ENCODE data around the gene IGF2BP2. TPM values are rescaled to one million over a fixed set of nuclear protein-coding genes. Genes with fewer than 3 reads are reported as not detected.

The IGF2BP2 gene
- total RNA-seq, result 62.5 and 67.8 TPM in 2 replicates

DNA sequence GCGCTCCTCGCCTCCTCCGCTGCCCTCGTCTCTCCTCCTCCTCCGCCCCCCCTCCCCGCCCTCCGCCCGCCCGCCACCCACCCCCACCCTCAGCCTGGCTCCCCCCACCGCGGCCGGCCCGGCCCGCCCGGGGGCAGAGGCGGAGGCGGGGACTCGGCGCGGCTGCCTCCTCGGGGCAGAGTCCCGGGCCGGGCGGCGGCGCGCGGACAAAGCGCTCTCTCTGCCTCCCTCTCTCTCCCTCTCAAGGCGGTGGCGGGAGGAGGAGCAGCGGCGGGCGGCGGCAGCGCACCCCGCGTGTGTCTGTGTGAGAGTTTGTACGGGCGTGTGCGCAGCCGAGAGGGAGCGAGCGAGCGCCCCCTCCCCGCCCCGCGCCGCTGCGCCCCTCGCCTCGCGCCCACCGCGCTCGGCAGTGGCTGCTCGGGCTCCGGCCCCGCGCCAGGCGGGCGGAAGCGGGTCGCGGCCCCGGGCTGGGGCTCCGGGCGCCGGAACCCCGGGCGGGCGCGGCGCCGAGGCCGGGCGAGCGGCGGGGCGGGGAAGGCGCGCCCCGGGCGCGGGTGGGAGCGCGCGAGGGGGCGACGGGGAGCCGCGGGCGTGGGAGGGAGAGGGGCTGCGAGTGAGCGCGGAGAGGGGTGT lies at the start of gene IGF2BP2:
IGF2BP2 (minus strand) TSS at position 37 of the 633 bp plus-strand sequence. CDS start 82 bp downstream, outside the sequence.
- peak; percentile 87 for DNase-seq (ENCODE audit: low read depth)
- TF ChIP-seq, protein P1, sequence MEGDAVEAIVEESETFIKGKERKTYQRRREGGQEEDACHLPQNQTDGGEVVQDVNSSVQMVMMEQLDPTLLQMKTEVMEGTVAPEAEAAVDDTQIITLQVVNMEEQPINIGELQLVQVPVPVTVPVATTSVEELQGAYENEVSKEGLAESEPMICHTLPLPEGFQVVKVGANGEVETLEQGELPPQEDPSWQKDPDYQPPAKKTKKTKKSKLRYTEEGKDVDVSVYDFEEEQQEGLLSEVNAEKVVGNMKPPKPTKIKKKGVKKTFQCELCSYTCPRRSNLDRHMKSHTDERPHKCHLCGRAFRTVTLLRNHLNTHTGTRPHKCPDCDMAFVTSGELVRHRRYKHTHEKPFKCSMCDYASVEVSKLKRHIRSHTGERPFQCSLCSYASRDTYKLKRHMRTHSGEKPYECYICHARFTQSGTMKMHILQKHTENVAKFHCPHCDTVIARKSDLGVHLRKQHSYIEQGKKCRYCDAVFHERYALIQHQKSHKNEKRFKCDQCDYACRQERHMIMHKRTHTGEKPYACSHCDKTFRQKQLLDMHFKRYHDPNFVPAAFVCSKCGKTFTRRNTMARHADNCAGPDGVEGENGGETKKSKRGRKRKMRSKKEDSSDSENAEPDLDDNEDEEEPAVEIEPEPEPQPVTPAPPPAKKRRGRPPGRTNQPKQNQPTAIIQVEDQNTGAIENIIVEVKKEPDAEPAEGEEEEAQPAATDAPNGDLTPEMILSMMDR (IDR thresholded peaks at IDR 0.05; ENCODE audit: insufficient read depth, low read depth, low read length), result peak; percentile 7
- peak within 1 kb of the TSS; percentile 82 for H3K4me3 ChIP-seq (ENCODE audit: low read depth, low read length)

DNA sequence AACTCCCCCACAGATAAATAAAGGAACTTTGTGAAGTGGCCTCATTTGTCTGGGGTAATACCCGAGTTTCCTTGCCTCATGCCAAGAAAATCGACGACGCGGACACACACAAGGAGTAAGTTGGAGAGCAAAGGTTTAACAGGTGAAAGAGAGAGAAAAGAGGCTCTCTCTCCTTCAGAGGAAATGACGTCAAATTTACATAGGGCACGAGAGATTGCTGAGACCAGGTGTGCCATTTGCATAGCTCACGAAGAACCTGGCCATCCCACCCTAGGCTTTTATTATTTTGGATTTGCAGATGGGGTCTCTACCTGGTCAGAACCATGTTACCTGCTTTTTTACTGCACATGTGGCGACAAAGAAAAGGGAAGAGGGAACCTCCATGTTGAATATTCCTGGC lies 49.3 kb upstream of the IGF2BP2 start:
- TF ChIP-seq, protein P1 (IDR thresholded peaks at IDR 0.05; ENCODE audit: insufficient read depth, low read depth, low read length), result no peak
- no peak overlapping the region for H3K4me3 ChIP-seq (ENCODE audit: low read depth, low read length)
- DNase-seq (ENCODE audit: low read depth), result no peak

DNA sequence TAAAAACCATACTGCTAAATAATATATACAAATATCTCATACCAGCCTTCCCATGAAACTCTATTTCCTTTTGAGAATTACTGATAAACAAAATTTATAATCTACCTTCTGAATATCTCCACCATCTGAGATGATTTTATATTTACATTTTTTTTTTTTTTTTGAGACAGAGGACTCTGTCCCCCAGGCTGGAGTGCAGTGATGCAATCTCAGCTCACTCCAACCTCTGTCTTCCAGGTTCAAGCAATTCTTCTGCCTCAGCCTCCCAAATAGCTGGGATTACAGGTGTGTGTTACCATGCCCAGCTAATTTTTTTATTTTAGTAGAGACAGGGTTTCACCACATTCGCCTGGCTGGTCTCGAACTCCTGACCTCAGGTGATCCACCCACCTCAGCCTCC lies 42.8 kb upstream of the IGF2BP2 start:
- DNase-seq (ENCODE audit: low read depth), result no peak
- H3K4me3 ChIP-seq (ENCODE audit: low read depth, low read length), result no peak overlapping the region
- TF ChIP-seq, protein P1 (IDR thresholded peaks at IDR 0.05; ENCODE audit: insufficient read depth, low read depth, low read length), result no peak

DNA sequence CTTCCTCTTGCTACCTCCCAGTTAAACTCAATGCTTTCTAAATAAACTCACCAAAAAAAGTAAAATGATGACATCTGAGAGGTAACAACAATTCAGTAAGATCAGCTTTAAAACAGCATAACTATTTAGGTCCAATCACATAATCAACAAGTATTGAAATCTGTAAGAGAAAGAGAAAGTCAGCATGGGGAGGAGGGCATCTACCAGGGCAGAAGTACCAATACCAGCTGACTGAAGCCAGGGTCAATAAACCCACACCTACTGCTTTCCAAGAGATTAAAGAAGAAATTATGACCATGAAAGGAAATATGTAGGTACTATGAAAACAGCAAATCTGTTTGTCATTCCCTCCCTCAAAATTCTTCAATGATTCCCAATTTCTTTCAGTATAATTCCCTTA lies 42.2 kb upstream of the IGF2BP2 start:
- H3K4me3 ChIP-seq (ENCODE audit: low read depth, low read length), result no peak overlapping the region
- TF ChIP-seq, protein P1 (IDR thresholded peaks at IDR 0.05; ENCODE audit: insufficient read depth, low read depth, low read length), result no peak
- DNase-seq (ENCODE audit: low read depth), result no peak

DNA sequence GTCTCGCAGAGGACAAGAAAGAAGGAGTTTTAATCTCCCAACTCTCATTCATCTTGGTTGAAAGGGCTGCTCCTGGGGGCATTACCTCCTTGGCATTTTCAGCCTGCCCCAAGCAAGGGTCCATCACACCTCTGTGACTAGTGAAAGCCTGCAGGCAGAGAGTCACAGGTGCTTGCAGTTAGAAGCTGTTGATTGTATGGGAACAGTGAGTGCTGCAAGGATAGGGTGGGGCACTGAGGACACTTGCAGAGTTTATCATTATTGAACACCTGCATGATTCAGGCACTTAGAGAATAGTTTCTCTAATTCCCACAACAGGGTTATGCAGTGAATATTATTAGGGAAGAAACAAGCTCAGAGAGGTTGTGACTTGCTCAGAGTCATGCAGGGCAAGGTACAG lies 41.7 kb upstream of the IGF2BP2 start:
- H3K4me3 ChIP-seq (ENCODE audit: low read depth, low read length), result no peak overlapping the region
- DNase-seq (ENCODE audit: low read depth), result no peak
- TF ChIP-seq, protein P1 (IDR thresholded peaks at IDR 0.05; ENCODE audit: insufficient read depth, low read depth, low read length), result no peak

DNA sequence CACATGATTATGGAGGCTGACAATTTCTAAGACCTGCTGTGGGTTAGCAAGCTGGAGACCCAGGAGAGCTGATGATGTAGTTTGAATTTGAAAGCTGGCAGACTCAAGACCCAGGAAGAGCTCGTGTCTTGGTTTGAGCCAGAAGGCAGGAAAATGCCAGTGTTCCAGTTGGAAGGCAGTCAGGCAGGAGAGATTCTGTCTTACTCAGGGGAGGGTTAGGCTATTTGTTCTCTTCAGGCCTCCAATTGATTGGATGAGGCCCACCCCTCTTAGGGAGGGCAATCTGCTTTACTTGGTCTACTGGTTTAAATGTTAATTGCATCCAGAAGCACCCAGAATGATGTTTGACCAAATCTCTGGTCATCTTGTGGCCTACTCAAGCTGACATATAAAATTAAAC lies 40.4 kb upstream of the IGF2BP2 start:
- no peak for DNase-seq (ENCODE audit: low read depth)
- H3K4me3 ChIP-seq (ENCODE audit: low read depth, low read length), result no peak overlapping the region
- TF ChIP-seq, protein P1 (IDR thresholded peaks at IDR 0.05; ENCODE audit: insufficient read depth, low read depth, low read length), result no peak

DNA sequence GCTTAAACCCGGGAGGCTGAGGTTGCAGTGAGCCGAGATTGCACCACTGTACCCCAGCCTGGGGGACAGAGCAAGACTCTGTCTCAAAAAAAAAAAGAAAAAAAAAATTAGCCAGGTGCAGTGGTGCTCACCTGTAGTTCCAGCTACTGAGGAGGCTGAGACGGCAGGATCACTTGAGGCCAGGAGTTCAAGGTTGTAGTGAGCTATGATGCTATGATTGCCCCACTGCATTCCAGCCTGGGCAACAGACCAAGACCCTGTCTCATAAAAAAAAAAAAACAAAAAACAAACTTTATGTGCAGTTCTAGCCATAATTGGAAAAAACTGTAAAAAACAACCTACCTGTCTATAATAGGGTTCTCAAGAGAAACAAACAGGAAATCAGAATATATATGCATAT lies 39.9 kb upstream of the IGF2BP2 start:
- no peak for DNase-seq (ENCODE audit: low read depth)
- H3K4me3 ChIP-seq (ENCODE audit: low read depth, low read length), result no peak overlapping the region
- TF ChIP-seq, protein P1 (IDR thresholded peaks at IDR 0.05; ENCODE audit: insufficient read depth, low read depth, low read length), result no peak
